ENCODE results near the gene NHSL2. TPM values are rescaled to one million over a fixed set of nuclear protein-coding genes. Genes with fewer than 3 reads are reported as not detected.

The NHSL2 gene
- polyA plus RNA-seq, 10 donors = 7.7 to 13.1 (median 8.7) TPM

GRCh38 chrX:72107320-72107719, 196.7 kb downstream of the NHSL2 start:
- no peak for DNase-seq

- no peak for DNase-seq
Measured at GRCh38 chrX:72107841-72108595, 197.4 kb downstream of the NHSL2 start.

- DNase-seq = no peak
Measured at GRCh38 chrX:72108666-72109065, 198.0 kb downstream of the NHSL2 start.

- no peak for DNase-seq
Measured at GRCh38 chrX:72110051-72110875, 199.6 kb downstream of the NHSL2 start.

GRCh38 chrX:72110876-72111708, 200.4 kb downstream of the NHSL2 start:
- DNase-seq = no peak

DNA sequence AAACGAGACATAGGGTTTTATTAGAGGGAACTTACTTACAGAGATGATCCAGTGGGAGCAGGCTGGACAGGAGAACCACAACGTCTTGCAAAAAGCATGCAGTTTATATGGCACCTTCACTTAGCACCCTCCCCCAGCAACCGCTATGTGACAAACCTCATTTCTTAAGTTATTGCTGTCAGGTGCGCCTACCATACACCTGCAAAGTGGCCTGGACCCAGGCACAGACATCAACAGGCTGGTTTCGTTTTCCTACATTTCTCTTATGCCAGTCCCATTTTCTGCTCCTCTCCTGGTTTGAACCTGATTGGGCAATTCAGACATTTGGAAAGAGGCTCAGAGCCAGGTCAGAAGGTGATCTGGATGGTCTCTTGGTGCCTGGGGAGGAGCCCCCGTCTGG, 202.8 kb downstream of the NHSL2 start:
- no peak for DNase-seq

DNA sequence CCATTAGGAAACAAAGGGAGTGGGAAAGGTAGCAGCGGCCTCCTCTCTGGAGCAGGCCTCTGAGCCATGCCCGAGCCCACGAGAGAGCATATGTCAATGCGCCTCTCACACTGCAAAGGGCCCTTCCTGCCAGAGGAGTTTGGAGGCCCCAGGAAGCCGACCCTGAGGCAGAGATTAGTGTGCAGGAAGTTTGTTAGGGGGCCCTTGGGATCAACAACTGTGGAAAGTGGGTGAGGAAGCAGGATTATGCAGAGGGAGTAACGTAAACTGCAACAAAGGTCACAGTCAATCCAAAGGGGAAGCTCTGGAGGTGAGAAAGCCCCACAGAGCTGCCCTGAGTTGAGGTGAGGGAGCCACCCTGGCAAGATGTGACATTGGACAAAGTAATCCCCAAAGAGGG, 203.7 kb downstream of the NHSL2 start:
- no peak for DNase-seq

DNA sequence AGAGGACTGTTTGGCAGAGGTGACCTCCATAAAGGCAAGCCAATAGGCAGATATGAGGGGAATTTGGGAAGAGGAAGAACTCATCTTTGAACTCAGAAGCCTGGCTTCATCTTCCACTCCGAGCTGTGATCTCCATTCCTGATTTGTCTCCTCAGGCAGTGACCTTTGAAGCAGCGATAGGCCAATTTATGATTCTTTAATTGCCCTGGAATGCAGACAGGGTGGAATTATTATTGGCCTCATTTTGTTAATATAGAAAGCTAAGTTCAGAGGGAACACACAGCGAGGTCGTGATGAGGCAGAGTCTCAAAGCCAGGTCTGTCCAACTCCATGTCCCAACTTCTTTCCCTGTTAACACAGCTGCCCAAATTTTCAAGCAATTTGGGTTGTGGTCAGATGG, 204.2 kb downstream of the NHSL2 start:
- DNase-seq = no peak

DNA sequence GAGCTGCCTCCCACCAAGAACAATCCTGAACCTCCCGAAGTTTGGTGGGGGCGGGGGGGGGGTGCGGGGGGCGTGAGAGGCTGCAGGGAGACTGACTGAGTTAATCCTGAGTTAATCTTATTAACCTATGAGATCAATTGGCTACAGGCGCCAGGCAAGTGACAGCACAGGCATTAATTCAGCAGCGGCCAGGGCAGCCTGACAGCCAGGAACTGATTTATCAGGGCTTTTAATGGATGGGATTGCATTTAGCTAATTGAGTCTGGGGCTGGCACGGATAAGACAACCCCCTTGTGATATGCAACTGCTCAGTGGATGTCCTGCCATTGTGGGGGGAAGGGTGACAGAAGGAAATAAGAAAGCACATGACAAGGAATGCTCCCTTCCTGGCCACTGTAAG, 204.7 kb downstream of the NHSL2 start:
- DNase-seq = no peak

- DNase-seq = no peak
Measured at GRCh38 chrX:72117636-72118210, 207.1 kb downstream of the NHSL2 start.

DNA sequence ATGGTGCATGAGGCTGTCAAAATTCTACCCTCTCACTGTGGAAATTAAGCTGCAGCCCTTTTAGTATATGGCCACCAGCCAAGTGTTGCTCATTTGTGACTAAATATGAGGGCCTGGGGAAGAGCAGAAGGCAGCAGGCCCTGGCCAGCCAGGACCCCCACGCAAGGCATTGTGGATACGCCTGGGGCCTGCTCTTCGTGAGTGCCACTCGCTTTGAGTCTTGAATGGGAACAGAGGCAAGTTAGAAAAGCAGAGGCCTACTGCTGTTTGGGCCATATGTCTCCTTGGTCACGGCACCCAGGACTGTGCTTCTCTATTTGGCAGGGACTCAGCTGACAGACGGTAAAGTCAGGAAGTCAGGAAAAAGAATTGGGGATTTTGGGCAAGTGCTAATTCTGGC, 210.2 kb downstream of the NHSL2 start:
- DNase-seq = peak in 1 of 3 donors; percentile 33

GRCh38 chrX:72121383-72121782, 210.7 kb downstream of the NHSL2 start:
- DNase-seq = peak; percentile 49 to 67 (median 51)

DNA sequence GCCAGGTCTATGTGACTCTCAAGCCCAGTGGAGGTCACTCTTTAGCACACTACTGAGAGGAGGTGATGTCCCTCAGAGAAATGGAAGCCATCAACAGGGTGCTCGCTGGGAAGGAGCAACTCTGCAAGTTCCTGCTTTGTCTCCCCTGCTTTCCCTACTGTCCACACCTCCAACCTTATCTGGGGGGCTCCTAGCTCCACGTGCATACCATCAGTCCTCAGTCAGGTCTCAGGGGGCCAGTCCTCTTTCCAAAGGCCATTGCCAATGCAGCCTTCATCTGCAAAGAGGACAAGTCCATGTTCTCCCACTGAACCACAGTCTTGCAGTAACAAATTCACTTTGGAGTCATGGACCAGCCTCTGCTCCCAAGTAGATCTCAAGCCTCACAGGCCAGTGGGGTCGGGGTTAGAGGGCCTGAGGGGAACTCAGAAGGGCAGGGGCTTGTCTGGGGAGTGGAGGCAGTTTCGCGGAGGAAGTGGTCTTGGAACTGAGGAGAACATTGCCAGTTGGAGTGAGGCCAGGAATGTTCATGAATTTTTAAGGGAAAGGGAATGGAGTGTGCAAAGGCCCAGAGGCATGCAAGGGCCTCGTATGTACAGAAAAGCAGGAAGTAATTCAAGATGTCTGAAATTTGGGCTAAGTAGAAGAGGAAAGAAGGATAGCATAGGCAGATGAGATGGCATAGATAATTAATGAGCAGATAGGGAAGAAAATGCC, 212.1 kb downstream of the NHSL2 start:
- no peak for DNase-seq

DNA sequence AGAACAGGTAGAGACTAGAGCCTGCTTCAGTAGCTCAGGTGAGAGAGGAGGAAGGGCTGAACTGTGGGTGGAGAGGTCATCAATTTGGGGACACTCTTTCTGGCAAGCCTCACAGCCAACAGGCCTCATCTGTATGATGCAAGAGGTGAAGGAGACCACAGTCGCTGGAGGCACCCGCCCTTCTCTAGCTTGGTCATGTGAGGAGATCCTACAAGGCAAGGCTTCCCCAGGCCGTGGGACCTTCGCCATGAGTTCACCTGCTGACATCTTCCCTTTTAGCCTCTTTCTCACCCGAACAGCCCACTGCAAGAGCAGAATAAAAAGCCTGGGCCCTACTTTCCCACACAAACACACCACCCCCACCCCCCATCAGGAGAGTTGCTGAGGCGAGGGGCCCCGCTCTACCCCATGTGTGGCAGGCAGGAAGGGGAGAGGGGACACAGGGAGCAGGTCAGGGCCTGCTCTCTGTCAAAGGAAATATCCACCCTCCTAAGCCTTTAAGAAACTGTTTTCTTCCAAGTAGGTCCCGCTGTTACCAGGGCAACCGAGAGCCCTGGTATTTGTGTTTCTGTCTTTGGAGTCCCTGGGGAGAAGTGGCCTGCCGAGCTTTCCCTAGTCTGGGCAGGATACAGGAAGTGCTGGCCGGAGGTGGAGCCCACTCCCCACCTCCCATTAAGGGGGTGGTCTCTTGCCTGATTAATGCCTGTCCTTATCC, 213.0 kb downstream of the NHSL2 start:
- peak in 2 of 3 donors; percentile 51 to 64 for DNase-seq

DNA sequence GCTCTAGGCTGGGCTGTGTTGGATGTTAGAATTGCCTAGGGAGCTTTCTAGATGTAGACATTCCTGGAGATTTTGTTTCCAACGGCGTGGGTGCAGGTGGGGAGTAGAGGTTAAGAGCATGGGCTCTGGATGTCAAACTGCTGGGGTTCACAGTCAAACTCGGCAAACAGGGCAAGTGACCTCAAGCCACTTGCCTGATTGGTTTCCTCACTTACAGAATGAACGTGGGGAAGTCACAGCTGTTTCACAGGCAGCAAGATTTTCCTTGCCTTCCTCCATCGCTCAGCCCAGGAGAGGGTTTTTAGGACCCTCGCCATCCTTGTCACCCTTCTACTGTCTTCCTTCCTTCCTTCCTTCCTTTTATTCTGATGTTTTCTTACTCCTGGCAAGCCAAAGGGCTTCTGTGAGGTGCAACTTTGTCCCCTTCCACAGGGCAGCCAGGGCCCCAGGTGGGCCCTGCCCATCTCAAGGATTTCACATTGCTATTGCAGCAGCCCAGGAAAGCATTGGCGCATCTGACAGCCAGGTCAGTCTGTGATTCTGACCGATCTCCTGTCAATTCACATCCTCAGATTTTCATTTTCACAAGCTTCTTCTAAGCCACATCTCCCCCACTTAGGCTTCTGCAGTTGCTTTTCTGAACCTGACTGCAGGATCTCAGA, 214.0 kb downstream of the NHSL2 start:
- no peak for DNase-seq

DNA sequence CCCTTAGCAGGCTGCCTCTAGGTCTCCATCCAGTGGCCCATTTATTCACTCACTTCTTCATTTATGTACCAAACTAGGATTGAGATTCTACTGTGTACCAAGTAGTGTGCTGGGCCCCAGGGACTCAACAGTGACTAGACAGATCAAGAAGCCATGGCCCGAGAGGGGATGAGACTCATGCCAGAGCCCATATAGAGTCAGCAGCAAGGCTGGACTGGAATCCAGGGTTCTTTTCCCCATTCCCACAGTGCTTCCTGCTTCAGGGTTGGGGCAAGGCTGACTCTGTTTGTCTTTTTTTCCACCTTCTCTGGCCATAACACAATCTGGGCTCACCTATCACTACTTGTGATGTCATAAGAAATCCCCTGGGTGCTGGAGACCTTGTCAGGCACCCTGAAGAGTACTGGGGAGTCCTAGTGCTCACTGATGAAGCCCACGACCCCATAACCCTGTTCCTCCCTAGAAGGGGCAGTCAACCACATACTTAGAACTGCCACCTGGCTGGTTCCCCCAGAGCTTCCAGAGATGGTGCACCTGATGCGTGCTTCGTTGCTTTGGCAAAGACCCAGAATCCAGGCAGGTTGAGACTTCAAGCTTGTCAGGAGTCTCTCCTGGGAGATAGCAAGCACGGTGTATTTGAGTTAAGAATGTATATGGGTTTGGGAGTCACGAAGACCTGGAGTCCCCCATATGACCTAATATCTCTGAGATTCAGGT, 214.8 kb downstream of the NHSL2 start:
- DNase-seq = no peak

GRCh38 chrX:72126048-72126415, 215.4 kb downstream of the NHSL2 start:
- peak in 1 of 3 donors; percentile 34 for DNase-seq

- peak; percentile 81 to 90 (median 86) for DNase-seq
Measured at GRCh38 chrX:72126539-72127140, 216.0 kb downstream of the NHSL2 start.

DNA sequence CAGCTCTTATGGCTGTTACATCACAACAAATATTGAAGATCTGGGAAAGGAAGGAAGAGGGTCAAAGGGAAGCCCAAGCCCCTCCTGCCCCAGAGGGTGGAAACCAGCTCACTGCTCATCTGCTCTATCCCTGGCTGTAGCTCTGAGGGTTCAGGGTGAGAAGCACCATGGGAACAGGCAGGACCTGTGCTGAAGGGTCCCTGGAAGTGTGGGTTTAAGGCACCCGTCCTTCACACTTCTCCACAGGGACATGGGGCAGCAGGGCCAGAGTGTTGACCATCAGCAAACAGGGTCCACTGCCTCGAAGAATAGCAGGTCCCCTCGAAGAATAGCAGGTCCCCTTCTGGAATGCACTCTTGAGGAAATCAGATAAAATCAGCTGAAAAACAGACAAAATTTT, 216.7 kb downstream of the NHSL2 start:
- DNase-seq = no peak

Data from muscle of back (tissue), 11 donors.